ENCODE data around the gene NPAS1. TPM values are rescaled to one million over a fixed set of nuclear protein-coding genes. Genes with fewer than 3 reads are reported as not detected.
"Not testable (repeated sequence)": the region's sequence is repeated elsewhere in the genome, so short reads cannot be mapped to it uniquely, and the experiment has no call there.

Gene NPAS1
- total RNA-seq, 2 donors from 2014 or later, result 0.39 TPM; not detected in 1

DNA sequence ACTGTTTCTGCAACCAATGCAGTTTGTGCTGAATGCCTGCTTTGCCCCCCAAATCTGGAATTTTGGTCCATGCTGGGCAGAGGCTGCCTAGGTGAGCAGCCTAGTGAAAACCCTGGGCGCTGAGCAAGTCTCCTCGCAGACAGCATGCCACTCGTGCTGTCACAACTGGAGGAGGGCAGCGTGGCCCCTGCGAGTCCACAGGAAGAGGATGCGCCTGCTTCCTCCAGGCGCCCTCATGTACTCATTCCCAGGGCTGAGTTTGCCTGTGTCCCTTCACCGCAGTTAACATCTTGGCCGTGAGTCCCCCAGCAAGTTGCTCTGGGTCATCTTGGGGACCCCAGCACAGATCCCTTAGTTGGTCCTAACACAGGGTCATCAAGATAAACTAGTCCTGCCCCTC, 55.0 kb downstream of the NPAS1 start:
- TF ChIP-seq, protein P1, sequence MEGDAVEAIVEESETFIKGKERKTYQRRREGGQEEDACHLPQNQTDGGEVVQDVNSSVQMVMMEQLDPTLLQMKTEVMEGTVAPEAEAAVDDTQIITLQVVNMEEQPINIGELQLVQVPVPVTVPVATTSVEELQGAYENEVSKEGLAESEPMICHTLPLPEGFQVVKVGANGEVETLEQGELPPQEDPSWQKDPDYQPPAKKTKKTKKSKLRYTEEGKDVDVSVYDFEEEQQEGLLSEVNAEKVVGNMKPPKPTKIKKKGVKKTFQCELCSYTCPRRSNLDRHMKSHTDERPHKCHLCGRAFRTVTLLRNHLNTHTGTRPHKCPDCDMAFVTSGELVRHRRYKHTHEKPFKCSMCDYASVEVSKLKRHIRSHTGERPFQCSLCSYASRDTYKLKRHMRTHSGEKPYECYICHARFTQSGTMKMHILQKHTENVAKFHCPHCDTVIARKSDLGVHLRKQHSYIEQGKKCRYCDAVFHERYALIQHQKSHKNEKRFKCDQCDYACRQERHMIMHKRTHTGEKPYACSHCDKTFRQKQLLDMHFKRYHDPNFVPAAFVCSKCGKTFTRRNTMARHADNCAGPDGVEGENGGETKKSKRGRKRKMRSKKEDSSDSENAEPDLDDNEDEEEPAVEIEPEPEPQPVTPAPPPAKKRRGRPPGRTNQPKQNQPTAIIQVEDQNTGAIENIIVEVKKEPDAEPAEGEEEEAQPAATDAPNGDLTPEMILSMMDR (IDR thresholded peaks at IDR 0.05), result no peak
- Histone ChIP-seq H3K9me3 (no peaks in the 10 kb centered on the region), H3K36me3 (peaks cover 49% of the 10 kb centered on the region), H3K27me3 (no peaks in the 10 kb centered on the region), H3K4me3 (no peak overlapping the region), H3K4me1 (peaks cover 0 to 19% of the 10 kb centered on the region in 2 donors), H3K27ac (peak overlapping the region in 1 of 2 donors; percentile 67)
- no peak for DNase-seq (ENCODE audit: low spot score)

DNA sequence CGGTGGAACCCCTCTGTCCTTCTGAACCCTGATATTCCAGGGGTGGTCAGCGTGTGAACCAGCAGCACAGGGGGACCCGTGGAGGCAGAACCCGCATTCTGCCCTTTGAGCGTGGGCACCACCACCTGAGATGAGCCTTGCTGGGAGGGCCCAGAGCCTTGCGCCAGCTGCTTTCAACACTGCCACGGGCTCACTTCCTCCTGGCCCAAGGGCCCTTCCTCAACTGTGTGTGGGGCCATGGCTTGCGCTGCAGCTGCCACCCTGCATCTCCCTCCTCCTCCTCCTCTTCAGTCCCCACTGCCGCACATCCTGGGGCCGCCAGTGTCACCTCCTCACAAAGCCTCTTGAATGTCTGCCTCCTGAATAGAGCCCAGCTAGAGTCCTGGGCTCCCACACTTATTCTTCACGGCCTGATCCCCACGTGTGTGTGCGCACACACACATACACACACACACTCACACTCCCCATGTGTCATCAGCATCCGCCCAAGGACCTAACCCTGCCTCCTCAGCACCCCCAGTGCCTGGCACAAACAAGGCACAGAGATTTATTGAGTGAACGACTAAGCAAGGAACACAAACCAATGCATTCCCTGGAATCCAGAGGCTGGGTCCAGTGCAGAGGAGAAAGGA, 55.7 kb downstream of the NPAS1 start:
- TF ChIP-seq, protein P1 (IDR thresholded peaks at IDR 0.05), result no peak

DNA sequence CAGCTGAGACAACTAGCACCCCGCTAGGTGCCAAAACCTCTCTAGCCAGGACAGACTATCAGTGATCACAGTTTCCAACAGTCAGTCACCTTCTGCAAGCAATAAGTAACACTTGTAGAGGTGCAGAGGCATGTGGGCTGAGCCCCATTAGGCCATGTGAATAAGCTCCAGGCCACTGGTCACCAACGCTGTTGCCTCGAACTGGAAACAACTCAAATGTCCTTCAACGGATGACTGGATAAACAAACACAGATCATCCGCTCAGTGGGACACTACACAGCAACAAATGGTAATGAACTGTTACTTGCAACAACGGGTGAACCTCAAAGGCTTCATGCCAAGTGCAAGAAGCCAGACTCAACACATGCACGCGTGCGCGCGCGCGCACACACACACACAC, 56.3 kb downstream of the NPAS1 start:
- H3K4me3 ChIP-seq, result no peak overlapping the region
- DNase-seq (ENCODE audit: low spot score), result no peak
- H3K9me3 ChIP-seq, result no peaks in the 10 kb centered on the region
- peaks cover 0 to 22% of the 10 kb centered on the region in 2 donors for H3K4me1 ChIP-seq
- H3K36me3 ChIP-seq, result peaks cover 46% of the 10 kb centered on the region
- TF ChIP-seq, protein P1 (IDR thresholded peaks at IDR 0.05), result no peak
- no peaks in the 10 kb centered on the region for H3K27me3 ChIP-seq
- H3K27ac ChIP-seq, result peak overlapping the region in 1 of 2 donors; percentile 67

More for the DNA sequence above, 55.7 kb downstream of the NPAS1 start:
- DNase-seq (ENCODE audit: low spot score), result no peak
- H3K4me1 ChIP-seq, result peaks cover 0 to 22% of the 10 kb centered on the region in 2 donors
- H3K27me3 ChIP-seq, result no peaks in the 10 kb centered on the region
- peaks cover 45% of the 10 kb centered on the region for H3K36me3 ChIP-seq
- H3K27ac ChIP-seq, result peak overlapping the region in 1 of 2 donors; percentile 67
- no peaks in the 10 kb centered on the region for H3K9me3 ChIP-seq
- no peak overlapping the region for H3K4me3 ChIP-seq

DNA sequence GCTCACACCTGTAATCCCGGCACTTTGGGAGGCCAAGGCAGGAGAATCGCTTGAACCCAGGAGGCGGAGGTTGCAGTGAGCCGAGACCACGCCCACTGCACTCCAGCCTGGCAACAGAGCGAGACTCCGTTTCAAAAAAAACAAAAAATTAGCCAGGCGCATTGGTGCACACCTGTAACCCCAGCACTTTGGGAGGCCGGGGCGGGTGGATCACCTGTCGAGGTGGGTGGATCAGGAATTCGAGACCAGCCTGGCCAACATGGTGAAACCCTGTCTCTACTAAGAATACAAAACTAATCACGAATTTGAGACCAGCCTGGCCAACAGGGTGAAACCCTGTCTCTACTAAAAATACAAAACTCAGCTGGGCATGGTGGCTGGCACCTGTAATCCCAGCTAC, 58.7 kb downstream of the NPAS1 start:
- not testable (repeated sequence) for H3K4me3 ChIP-seq; H3K9me3 ChIP-seq; H3K27ac ChIP-seq; H3K27me3 ChIP-seq; DNase-seq (ENCODE audit: low spot score)
- Histone ChIP-seq H3K36me3 (peaks cover 46% of the 10 kb centered on the region), H3K4me1 (peaks cover 0 to 22% of the 10 kb centered on the region in 2 donors)

DNA sequence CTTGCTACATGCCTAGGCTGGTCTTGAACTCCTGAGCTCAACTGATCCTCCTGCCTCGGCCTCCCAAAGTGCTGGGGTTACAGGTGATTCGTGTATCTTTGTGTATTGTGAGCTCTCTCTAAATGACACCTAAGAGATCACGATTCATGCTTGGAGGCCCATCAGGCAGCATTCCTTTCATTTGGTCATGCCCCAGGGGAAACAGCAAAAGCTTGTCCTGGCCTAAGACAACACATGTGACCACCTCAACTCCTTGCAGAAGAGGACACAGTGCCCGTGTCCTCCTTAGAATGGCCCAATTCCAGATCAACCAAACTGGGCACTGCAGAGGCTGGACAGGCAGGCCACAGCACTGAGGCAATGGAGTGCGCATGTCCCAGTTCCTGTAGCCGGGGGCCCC, 61.5 kb downstream of the NPAS1 start:
- no peak for DNase-seq (ENCODE audit: low spot score)
- H3K9me3 ChIP-seq, result no peaks in the 10 kb centered on the region
- H3K27ac ChIP-seq, result no peak overlapping the region
- TF ChIP-seq, protein P1 (IDR thresholded peaks at IDR 0.05), result no peak
- H3K4me3 ChIP-seq, result no peak overlapping the region
- H3K36me3 ChIP-seq, result peaks cover 73% of the 10 kb centered on the region
- H3K27me3 ChIP-seq, result no peaks in the 10 kb centered on the region
- H3K4me1 ChIP-seq, result peaks cover 0 to 12% of the 10 kb centered on the region in 2 donors

DNA sequence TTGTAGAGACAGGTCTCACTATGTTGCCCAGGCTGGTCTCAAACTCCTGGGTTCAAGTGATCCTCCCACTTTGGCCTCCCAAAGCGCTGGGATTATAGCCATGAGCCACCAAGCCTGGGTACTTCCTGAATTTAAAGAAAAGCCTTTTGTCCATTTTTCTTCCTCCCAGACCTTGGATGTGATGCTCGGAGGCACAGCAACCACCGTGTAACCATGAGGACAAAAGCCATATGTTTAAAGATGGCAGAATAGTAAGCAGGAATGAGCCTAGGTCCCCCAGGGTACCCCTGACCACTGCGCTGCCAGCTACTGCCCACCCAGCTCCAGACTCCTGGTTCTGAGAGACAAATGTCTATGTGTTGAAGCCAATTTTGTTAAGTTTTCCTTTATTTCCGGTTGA, 62.9 kb downstream of the NPAS1 start:
- no peak overlapping the region for H3K4me3 ChIP-seq
- H3K9me3 ChIP-seq, result no peaks in the 10 kb centered on the region
- H3K4me1 ChIP-seq, result peaks cover 0 to 5% of the 10 kb centered on the region in 2 donors
- TF ChIP-seq, protein P1 (IDR thresholded peaks at IDR 0.05), result no peak
- DNase-seq (ENCODE audit: low spot score), result no peak
- H3K27ac ChIP-seq, result no peak overlapping the region
- H3K36me3 ChIP-seq, result peaks cover 73% of the 10 kb centered on the region
- no peaks in the 10 kb centered on the region for H3K27me3 ChIP-seq
